H1 (cell line): ENCODE results near the gene PTGES. TPM values are rescaled to one million over a fixed set of nuclear protein-coding genes. Genes with fewer than 3 reads are reported as not detected.

ENCODE experiments used
- BCL11A ChIP-seq, 2 experiments: IDR thresholded peaks; one replicate each; pipeline ENCODE4 v1.6.1; 2011; ENCODE audit warnings: low read depth in 2 of 2, low read length in 2 of 2, mild to moderate bottlenecking in 2 of 2
- CHD1 ChIP-seq: IDR thresholded peaks from 2 replicates; pipeline ENCODE4 v1.6.1; 2012; ENCODE audit warnings: low read depth, low read length, improper control_type of control experiment
- CTCF ChIP-seq, 3 experiments: IDR thresholded peaks; 1 replicate in 2 of 3; 2 replicates in 1 of 3; pipeline versions ENCODE4 v1.5.1 to v1.6.1; 2011; ENCODE audit warnings: low read length in 3 of 3, mild to moderate bottlenecking in 3 of 3, inconsistent platforms in 2 of 3, low read depth in 1 of 3, moderate library complexity in 1 of 3; ENCODE audit not compliant: insufficient read depth in 1 of 3; ENCODE audit errors: control extremely low read depth in 1 of 3
- EZH2 ChIP-seq: fragments of 200-600 bp; sonication (generic); IDR thresholded peaks from 2 replicates; pipeline ENCODE4 v1.7.1; 2012; ENCODE audit warnings: low read depth, mild to moderate bottlenecking, moderate library complexity, low read length, inconsistent platforms; ENCODE audit not compliant: severe bottlenecking
- FOSL1 ChIP-seq: IDR thresholded peaks from 2 replicates; pipeline ENCODE4 v1.6.1; 2011; ENCODE audit warnings: mild to moderate bottlenecking, low read depth, low read length, moderate library complexity; ENCODE audit not compliant: insufficient read depth
- GTF2F1 ChIP-seq: IDR thresholded peaks from 2 replicates; pipeline ENCODE4 v1.6.1; 2012; ENCODE audit warnings: low read depth, low read length, improper control_type of control experiment, borderline replicate concordance
- HDAC6 ChIP-seq: IDR thresholded peaks from one replicate; pipeline ENCODE4 v1.7.1; 2012; ENCODE audit warnings: low read depth, mild to moderate bottlenecking, inconsistent platforms, low read length, moderate library complexity
- KDM5A ChIP-seq: fragments of 200-600 bp; IDR thresholded peaks from 2 replicates; pipeline ENCODE4 v1.7.1; 2012; ENCODE audit warnings: mild to moderate bottlenecking, low read length, inconsistent platforms, mixed read lengths
- NRF1 ChIP-seq: IDR thresholded peaks from 2 replicates; pipeline ENCODE4 v1.6.1; 2011; ENCODE audit warnings: mild to moderate bottlenecking, low read depth, low read length, improper control_type of control experiment
- POU5F1 ChIP-seq: IDR thresholded peaks from 2 replicates; pipeline ENCODE4 v1.6.1; 2011; ENCODE audit warnings: low read depth, mild to moderate bottlenecking, low read length, moderate library complexity
- RNF2 ChIP-seq: fragments of 200-900, 300-1000 bp; sonication (generic); IDR thresholded peaks from 2 replicates; pipeline ENCODE4 v1.7.1; 2016; ENCODE audit warnings: borderline replicate concordance, low read depth, mild to moderate bottlenecking, antibody characterized with exemption, low read length; ENCODE audit not compliant: poor library complexity, severe bottlenecking; ENCODE audit errors: missing control alignments
- RXRA ChIP-seq: IDR thresholded peaks from 2 replicates; pipeline ENCODE4 v1.6.1; 2011; ENCODE audit warnings: low read depth, mild to moderate bottlenecking, low read length, moderate library complexity; ENCODE audit not compliant: insufficient read depth
- SIN3A ChIP-seq, 2 experiments: IDR thresholded peaks in 1 of 2; conservative IDR thresholded peaks in 1 of 2; 2 replicates each; pipeline ENCODE4 v1.6.1; 2011 to 2012; ENCODE audit warnings: low read length in 2 of 2, improper control_type of control experiment in 1 of 2, low read depth in 1 of 2, mild to moderate bottlenecking in 1 of 2
- SP4 ChIP-seq: IDR thresholded peaks from 2 replicates; pipeline ENCODE4 v1.6.1; 2012; ENCODE audit warnings: low read length, inconsistent platforms
- SRF ChIP-seq: IDR thresholded peaks from 2 replicates; pipeline ENCODE4 v1.6.1; 2011; ENCODE audit warnings: mild to moderate bottlenecking, low read depth, low read length, moderate library complexity
- TAF1 ChIP-seq: IDR thresholded peaks from 2 replicates; pipeline ENCODE4 v1.6.1; 2011; ENCODE audit warnings: mild to moderate bottlenecking, low read depth, low read length
- TCF12 ChIP-seq: IDR thresholded peaks from 2 replicates; pipeline ENCODE4 v1.6.1; 2011; ENCODE audit warnings: low read depth, mild to moderate bottlenecking, low read length
- TEAD4 ChIP-seq: IDR thresholded peaks from 2 replicates; pipeline ENCODE4 v1.6.1; 2012; ENCODE audit warnings: low read depth, low read length, inconsistent platforms, mixed read lengths
- USF2 ChIP-seq: IDR thresholded peaks from 2 replicates; pipeline ENCODE4 v1.6.1; 2011; ENCODE audit warnings: low read length, improper control_type of control experiment
- polyA plus RNA-seq, 7 experiments: library from polyadenylated mRNA; depleted of rRNA in 3 of 7; stranded (reverse) in 5 of 7; unstranded in 2 of 7; fragments of >200 nt in 5 of 7; fragments of 200-250 nt in 2 of 7; gene quantifications; 1 replicate in 5 of 7; 2 replicates in 1 of 7; 4 replicates in 1 of 7; pipeline versions ENCODE4 v1.2.1 to v1.2.3, GENCODE V29; 2011 to 2013; ENCODE audit warnings: missing spikeins in 2 of 7, mixed read lengths in 2 of 7
- total RNA-seq: library from RNA; stranded (reverse); fragmentation: NEBNext Ultra II Directional; extraction: Animal tissue kit (Norgen Biotek cat#: 25700); gene quantifications from 2 replicates; pipeline ENCODE4 v1.2.1, GENCODE V29; 2021

The PTGES gene
- total and polyA plus RNA-seq, 2 of the 8 experiments (the other 6 are each of a cell fraction or from before 2014, with no cell fraction given): 3.2 to 5.1 TPM

GRCh38 chr9:129737479-129738274 lies 15.2 kb downstream of the PTGES start (continued):
- TF ChIP-seq USF2 (no peak), TAF1 (0 out of 2 replicates have a peak, but pooled peaks have one; percentile 28), SRF (no peak), HDAC6 (no peak), FOSL1 (no peak), CHD1 (no peak), KDM5A (no peak), BCL11A (IDR thresholded peaks at IDR 0.05; ENCODE audit: low read depth in 2 of 2, low read length in 2 of 2) (no peak), POU5F1 (no peak), RXRA (no peak), TCF12 (no peak), TEAD4 (no peak), CTCF (IDR thresholded peaks at IDR 0.05; ENCODE audit: control extremely low read depth in 1 of 3, insufficient read depth in 1 of 3, low read depth in 1 of 3, low read length in 3 of 3) (peak; percentile 83 to 89 (median 88)), SIN3A (conservative IDR thresholded peaks at IDR 0.05 in 1 of 2, IDR thresholded peaks at IDR 0.05 in 1 of 2; ENCODE audit: low read depth in 1 of 2, low read length in 2 of 2) (peak in 1 of 2 experiments; percentile 55; a peak in 2 of 4 replicates), RNF2 (no peak), GTF2F1 (no peak), NRF1 (no peak), EZH2 (no peak), SP4 (peak; percentile 72; the same call in 1 of the 2 replicates)
